MG63 (cell line): ENCODE data around the gene CIITA. TPM values are rescaled to one million over a fixed set of nuclear protein-coding genes. Genes with fewer than 3 reads are reported as not detected.

Experiments
- total RNA-seq: library from RNA; depleted of rRNA; stranded (reverse); fragments of >200 nt; shearing (Covaris generic); gene quantifications from 2 replicates; pipeline ENCODE4 v1.2.3, GENCODE V29; 2014; ENCODE audit warnings: low replicate concordance; rRNA removed

Gene CIITA
- total RNA-seq, 1 experiment from 2014 or later = not detected

Other genes starting within 250 kb of the CIITA start
- gene TEKT5, start 182.3 kb upstream of the CIITA start, total RNA-seq = not detected in 2 replicates
- gene NUBP1, start 133.4 kb upstream of the CIITA start, total RNA-seq = 45.2 and 57.5 TPM in 2 replicates
- not detected in 2 replicates for gene TVP23A, start 58.4 kb upstream of the CIITA start, total RNA-seq
- gene DEXI, start 65.3 kb downstream of the CIITA start, total RNA-seq = 64.1 and 87.2 TPM in 2 replicates
- gene CLEC16A, start 67.4 kb downstream of the CIITA start, total RNA-seq = 6.2 and 11.5 TPM in 2 replicates